ENCODE results near the gene ACOX1.

The ACOX1 gene

DNA sequence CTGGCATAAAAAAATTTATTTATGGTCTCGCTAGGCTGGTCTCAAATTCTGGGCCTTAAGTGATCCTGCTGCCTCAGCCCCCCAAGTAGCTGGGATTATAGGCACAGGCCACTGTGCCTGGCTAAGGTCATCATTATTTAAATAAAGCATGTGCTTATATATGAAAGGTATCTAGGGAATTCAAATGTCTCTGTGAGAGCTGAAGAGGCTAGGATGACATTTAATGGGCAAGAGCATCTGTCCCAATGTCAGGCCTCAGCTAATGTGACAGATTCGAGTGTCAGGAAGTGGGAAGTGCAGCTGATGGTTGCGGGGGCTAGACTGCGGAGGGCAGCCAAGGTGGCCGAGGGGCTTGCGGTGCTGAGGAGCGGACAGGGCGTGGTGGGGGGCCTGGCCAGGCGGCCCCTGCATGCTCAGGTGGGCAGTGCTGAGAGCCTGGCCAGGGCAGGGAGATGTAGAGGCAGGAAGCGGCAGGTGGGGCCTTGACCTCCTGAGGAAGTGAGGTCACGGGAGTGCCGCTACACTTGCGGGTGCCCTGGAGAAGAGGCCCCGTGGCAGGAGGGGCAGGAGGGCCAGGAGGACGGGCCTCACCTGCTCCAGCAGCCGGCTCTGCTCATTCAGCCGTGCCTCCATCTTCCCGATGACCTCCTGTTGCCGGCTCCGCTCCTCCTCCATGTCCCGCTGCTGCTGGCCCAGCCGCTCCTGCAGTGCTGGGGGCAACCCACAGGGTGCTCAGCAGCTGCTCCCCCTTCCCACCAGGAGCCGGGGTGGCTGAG is 61.6 kb downstream of the ACOX1 start:
- TF ChIP-seq TAF1 (IDR thresholded peaks at IDR 0.05; ENCODE audit: low read depth, low read length) (no peak), PAX5 (IDR thresholded peaks at IDR 0.05; ENCODE audit: insufficient read depth, low read length, severe bottlenecking) (no peak), POU2F2 (IDR thresholded peaks at IDR 0.05; ENCODE audit: low read depth, low read length) (no peak), POLR2AphosphoS5 (IDR thresholded peaks at IDR 0.05; ENCODE audit: low read depth, low read length) (no peak), SPI1 (IDR thresholded peaks at IDR 0.05; ENCODE audit: low read depth, low read length) (no peak), POLR2A (IDR thresholded peaks at IDR 0.05; ENCODE audit: low read depth, low read length) (no peak)
- DNase-seq (ENCODE audit: insufficient read length, low spot score) (no peak), FAIRE-seq (no peak)

- no peak for TF ChIP-seq SPI1 (IDR thresholded peaks at IDR 0.05; ENCODE audit: low read depth, low read length)
- no peak for TF ChIP-seq POU2F2 (IDR thresholded peaks at IDR 0.05; ENCODE audit: low read depth, low read length)
- no peak for TF ChIP-seq PAX5 (IDR thresholded peaks at IDR 0.05; ENCODE audit: insufficient read depth, low read length, severe bottlenecking)
- no peak for TF ChIP-seq POLR2A (IDR thresholded peaks at IDR 0.05; ENCODE audit: low read depth, low read length)
- TF ChIP-seq TAF1 (IDR thresholded peaks at IDR 0.05; ENCODE audit: low read depth, low read length) = no peak
- no peak for TF ChIP-seq POLR2AphosphoS5 (IDR thresholded peaks at IDR 0.05; ENCODE audit: low read depth, low read length)
- FAIRE-seq (no peak), DNase-seq (ENCODE audit: insufficient read length, low spot score) (no peak)
Observed at GRCh38 chr17:75915268-75915667, 63.7 kb downstream of the ACOX1 start.

DNA sequence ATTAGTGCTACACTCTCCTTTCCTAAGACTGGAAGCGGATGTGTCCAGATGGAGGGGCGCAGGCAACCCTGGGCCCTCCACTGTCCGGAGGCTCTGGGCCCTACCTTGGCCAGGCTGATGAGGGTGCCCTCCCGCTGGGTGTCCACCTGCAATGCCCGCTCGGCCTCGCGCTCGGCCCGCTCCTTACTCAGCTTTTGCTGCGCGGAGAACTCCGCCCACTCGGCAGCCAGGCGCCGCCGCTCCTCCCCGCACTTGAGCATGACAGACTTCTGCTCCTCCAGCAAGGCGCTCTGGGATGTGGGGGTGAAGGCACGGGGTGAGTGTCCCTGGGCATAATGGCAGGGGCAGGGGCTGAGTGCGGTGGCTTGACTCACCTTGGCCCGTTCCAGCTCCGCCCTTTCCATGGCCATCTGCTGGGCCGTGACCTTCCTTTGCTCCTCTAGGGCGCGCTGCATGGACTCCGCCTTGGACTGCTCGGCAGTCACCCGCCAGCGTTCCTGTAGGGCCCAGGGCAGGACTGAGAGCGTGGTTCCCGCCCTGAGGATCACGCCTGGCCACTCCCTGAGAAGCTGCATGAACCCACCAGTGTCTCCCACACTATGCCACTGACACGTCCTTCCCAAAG is 64.2 kb downstream of the ACOX1 start:
- TF ChIP-seq POLR2AphosphoS5 (IDR thresholded peaks at IDR 0.05; ENCODE audit: low read depth, low read length) (no peak), PAX5 (IDR thresholded peaks at IDR 0.05; ENCODE audit: insufficient read depth, low read length, severe bottlenecking) (no peak), SPI1 (IDR thresholded peaks at IDR 0.05; ENCODE audit: low read depth, low read length) (no peak), TAF1 (IDR thresholded peaks at IDR 0.05; ENCODE audit: low read depth, low read length) (no peak), POLR2A (IDR thresholded peaks at IDR 0.05; ENCODE audit: low read depth, low read length) (no peak), POU2F2 (IDR thresholded peaks at IDR 0.05; ENCODE audit: low read depth, low read length) (no peak)
- no peak for FAIRE-seq
- no peak for DNase-seq (ENCODE audit: insufficient read length, low spot score)

GRCh38 chr17:75913537-75914210 is 65.3 kb downstream of the ACOX1 start:
- no peak for DNase-seq (ENCODE audit: insufficient read length, low spot score)
- FAIRE-seq = no peak
- TF ChIP-seq TAF1 (IDR thresholded peaks at IDR 0.05; ENCODE audit: low read depth, low read length) (no peak), POLR2A (IDR thresholded peaks at IDR 0.05; ENCODE audit: low read depth, low read length) (no peak), PAX5 (IDR thresholded peaks at IDR 0.05; ENCODE audit: insufficient read depth, low read length, severe bottlenecking) (no peak), POU2F2 (IDR thresholded peaks at IDR 0.05; ENCODE audit: low read depth, low read length) (no peak), SPI1 (IDR thresholded peaks at IDR 0.05; ENCODE audit: low read depth, low read length) (no peak), POLR2AphosphoS5 (IDR thresholded peaks at IDR 0.05; ENCODE audit: low read depth, low read length) (no peak)

DNA sequence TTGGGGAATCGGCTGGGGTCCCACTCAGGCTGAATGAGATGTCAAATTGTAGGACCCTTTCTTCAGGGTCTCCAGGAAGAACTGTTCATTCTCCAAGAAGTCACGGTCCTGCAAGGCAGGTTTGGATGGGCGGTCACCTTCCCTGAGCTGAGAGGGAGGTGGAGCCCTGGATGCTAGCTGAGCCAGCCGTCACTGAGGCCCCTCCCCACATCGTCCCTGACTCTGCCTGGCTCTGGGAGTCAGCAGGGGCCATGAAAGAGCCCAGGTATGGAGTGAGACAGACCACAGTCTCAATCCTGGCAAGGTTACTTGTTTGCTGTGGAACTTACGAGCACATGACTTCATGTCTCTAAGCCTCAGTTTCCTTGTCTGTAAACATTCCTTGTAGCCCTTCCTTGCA is 68.3 kb downstream of the ACOX1 start:
- no peak for DNase-seq (ENCODE audit: insufficient read length, low spot score)
- TF ChIP-seq POU2F2 (IDR thresholded peaks at IDR 0.05; ENCODE audit: low read depth, low read length) (no peak), PAX5 (IDR thresholded peaks at IDR 0.05; ENCODE audit: insufficient read depth, low read length, severe bottlenecking) (no peak), POLR2A (IDR thresholded peaks at IDR 0.05; ENCODE audit: low read depth, low read length) (no peak), SPI1 (IDR thresholded peaks at IDR 0.05; ENCODE audit: low read depth, low read length) (no peak), TAF1 (IDR thresholded peaks at IDR 0.05; ENCODE audit: low read depth, low read length) (no peak), POLR2AphosphoS5 (IDR thresholded peaks at IDR 0.05; ENCODE audit: low read depth, low read length) (no peak)
- FAIRE-seq = no peak

- TF ChIP-seq POLR2A (IDR thresholded peaks at IDR 0.05; ENCODE audit: low read depth, low read length) (no peak), POLR2AphosphoS5 (IDR thresholded peaks at IDR 0.05; ENCODE audit: low read depth, low read length) (no peak), PAX5 (IDR thresholded peaks at IDR 0.05; ENCODE audit: insufficient read depth, low read length, severe bottlenecking) (no peak), SPI1 (IDR thresholded peaks at IDR 0.05; ENCODE audit: low read depth, low read length) (no peak)
- FAIRE-seq = no peak
- no peak for DNase-seq (ENCODE audit: insufficient read length, low spot score)
Observed at GRCh38 chr17:75909812-75910274, 69.1 kb downstream of the ACOX1 start.

- no peak for DNase-seq (ENCODE audit: insufficient read length, low spot score)
Observed at GRCh38 chr17:75909051-75909811, 69.7 kb downstream of the ACOX1 start.

GRCh38 chr17:75908201-75908600 is 70.8 kb downstream of the ACOX1 start:
- TF ChIP-seq TAF1 (IDR thresholded peaks at IDR 0.05; ENCODE audit: low read depth, low read length) (no peak), SPI1 (IDR thresholded peaks at IDR 0.05; ENCODE audit: low read depth, low read length) (no peak), POLR2AphosphoS5 (IDR thresholded peaks at IDR 0.05; ENCODE audit: low read depth, low read length) (no peak), PAX5 (IDR thresholded peaks at IDR 0.05; ENCODE audit: insufficient read depth, low read length, severe bottlenecking) (no peak), POLR2A (IDR thresholded peaks at IDR 0.05; ENCODE audit: low read depth, low read length) (no peak), POU2F2 (IDR thresholded peaks at IDR 0.05; ENCODE audit: low read depth, low read length) (no peak)
- DNase-seq (ENCODE audit: insufficient read length, low spot score) (no peak), FAIRE-seq (no peak)

More at GRCh38 chr17:75909051-75909811, 69.7 kb downstream of the ACOX1 start:
- FAIRE-seq = no peak
- no peak for TF ChIP-seq PAX5 (IDR thresholded peaks at IDR 0.05; ENCODE audit: insufficient read depth, low read length, severe bottlenecking)
- TF ChIP-seq POU2F2 (IDR thresholded peaks at IDR 0.05; ENCODE audit: low read depth, low read length) = no peak
- TF ChIP-seq POLR2A (IDR thresholded peaks at IDR 0.05; ENCODE audit: low read depth, low read length) = no peak
- TF ChIP-seq SPI1 (IDR thresholded peaks at IDR 0.05; ENCODE audit: low read depth, low read length) = no peak
- no peak for TF ChIP-seq TAF1 (IDR thresholded peaks at IDR 0.05; ENCODE audit: low read depth, low read length)
- no peak for TF ChIP-seq POLR2AphosphoS5 (IDR thresholded peaks at IDR 0.05; ENCODE audit: low read depth, low read length)
